Measurements from ENCODE around the gene TST. TPM values are rescaled to one million over a fixed set of nuclear protein-coding genes. Genes with fewer than 3 reads are reported as not detected.

The TST gene
- total RNA-seq, 1 donor from 2014 or later = 7.0 TPM

DNA sequence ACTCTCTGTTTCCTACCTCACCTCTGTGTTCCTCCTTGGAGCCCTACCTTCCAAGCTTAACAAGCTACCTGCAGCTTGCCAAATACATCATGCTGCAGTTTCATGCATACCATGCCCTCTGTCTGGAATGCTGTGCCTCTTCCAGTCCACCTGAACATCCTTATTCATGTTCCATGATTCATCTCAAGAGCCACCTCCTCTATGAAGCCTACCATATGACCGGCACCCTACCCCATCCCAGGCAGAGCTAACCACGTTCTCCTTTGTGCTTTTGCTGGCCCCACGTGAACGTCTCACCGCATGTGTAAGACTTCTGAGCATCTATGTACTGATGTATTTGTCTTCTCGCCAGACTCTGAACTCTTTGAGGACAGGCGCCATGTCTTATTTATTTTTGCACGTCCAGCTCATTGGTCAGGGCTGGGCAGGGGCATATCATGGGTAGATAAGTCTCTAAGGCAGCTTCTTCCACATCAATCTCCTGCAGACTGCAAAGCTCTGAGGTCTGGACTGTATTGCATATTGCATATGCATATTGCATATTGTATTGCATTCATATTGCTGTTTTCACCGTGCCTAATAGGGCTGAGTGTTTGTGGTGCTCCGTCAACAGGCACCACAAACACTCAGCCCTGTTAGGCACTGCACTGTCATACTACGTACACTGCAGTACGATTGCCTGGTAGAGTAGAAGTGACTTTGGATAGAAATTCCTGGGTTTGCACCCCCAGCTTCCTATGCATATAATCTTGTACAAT is 31.0 kb downstream of the TST start:
- intact Hi-C loops (cut with micrococcal nuclease) = no loop called here

DNA sequence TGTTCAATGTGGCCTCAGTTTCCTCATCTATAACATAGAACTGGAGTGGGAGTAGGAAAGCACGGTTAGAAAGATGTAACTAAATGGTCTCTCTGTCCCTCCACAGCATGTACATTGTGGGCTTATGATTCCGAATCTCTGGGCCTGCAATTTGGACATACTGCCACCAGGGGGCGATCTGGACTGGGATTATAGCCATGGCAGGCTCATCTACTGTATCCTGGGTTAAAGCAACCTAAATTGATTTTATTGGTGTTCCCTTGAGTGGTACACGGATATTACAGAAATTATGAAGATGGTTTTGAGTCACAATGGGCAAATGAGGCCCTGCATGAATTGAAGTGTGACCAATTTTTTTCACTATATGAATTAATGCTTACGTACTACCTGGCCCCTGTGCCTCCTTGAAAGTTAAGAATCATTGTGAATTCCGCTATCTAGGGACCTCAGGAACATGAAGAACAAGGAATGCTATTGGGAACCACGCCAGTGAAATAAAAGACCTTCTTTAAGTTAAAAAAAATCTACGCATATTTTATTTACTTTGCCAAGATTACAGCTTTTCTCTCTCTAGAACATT is 32.9 kb downstream of the TST start:
- intact Hi-C loops (cut with micrococcal nuclease) = loop anchor here (1.0 kb wide), 1 partner anchor 212 kb away; no protein-coding TSS in a partner anchor

DNA sequence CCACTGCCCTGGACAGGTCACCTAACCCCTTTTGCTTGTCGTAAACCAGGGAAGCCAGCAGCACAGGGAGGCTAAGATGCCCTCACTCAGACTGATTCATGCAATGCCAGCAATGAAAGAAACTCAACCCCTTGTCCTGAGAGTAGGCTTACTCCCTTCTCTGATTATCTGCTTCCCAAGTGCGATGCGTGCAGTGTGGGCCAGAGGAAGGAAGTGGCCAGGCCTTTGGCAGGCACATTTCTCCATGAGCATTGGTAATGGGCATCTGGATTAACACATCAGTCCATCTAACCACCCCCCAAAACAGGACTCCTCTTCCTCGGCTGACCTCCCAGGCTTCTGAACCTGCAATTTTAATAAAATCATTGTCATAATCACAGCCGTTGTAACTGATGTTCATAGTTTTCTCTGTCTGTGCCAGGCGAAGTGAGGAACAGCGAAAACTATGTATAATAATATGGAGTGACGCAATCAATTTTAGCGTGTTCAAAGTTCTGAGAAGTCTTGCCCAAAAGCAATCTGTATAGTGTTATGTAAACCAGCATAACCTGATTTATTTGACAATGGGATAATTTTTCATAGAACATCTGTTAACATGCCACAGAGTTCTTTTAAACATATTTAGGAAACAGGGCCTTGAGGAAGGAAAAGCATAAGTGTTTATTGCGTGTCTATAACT is 33.9 kb downstream of the TST start:
- intact Hi-C loops (cut with micrococcal nuclease) = no loop called here

- intact Hi-C loops (cut with micrococcal nuclease) = no loop called here
Measured at GRCh38 chr22:36982136-36982535, 37.1 kb downstream of the TST start.

DNA sequence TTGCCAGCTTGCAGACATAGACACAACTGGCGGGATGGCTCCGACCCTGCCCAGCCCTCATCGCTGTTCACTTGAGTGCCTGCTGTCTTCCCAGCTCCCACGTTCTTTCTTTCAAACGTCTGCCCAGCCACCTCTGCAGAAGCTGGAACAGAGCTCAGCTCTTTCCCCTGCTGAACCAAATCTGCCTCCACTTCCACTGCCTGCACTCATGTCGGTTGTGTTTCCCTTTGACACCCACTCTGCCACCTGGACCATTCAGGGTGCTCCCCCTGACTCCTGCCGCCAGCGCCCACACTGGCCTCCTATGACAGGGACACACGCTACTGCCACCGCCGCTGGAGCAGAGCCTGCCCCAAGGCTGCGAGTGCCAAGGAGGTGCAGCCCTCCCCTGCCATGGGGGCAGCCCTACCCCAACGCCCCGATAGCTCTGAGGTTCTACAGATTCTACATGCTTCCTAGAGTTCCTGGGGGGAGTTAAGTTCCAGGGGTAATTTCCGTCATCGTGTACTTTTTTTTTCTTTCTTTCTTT is 37.9 kb downstream of the TST start:
- intact Hi-C loops (cut with micrococcal nuclease) = no loop called here

DNA sequence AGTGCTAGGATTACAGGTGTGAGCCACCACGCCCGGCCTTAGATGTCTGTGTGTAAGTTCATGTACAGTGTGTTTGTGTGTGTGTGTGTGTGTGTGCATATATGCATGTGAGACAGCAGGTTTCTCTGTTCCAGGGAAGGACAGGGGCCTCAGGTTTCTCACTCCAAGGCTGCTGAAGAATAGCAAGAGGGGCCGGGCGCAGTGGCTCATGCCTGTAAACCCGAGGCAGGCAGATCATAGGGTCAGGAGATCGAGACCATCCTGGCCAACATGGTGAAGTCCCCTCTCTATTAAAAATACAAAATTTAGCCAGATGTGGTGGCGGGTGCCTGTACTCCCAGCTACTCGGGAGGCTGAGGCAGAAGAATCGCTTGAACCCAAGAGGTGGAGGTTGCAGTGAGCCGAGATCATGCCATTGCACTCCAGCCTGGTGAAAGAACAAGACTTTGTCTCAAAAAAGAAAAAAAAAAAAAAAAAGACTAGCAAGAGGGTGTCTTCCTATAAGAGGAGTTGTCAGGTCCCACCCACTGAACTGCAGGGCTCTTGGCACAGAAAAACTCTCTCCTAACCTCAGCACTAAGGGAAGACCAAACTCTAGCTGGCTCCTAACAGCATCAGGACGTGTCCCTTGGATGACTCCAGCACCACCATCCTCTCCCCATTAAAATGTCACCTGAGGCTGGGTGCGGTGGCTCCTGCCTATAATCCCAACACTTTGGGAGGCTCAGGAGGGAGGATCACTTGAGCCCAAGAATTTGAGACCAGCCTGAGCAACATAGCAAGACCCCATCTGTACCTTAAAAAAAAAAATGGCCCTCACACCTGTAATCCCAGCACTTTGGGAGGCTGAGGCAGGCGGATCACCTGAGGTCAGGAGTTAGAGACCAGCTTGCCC is 40.0 kb downstream of the TST start:
- intact Hi-C loops (cut with micrococcal nuclease) = loop anchor here (2.0 to 5.0 kb wide), 3 partner anchors 73 to 432 kb away; partner anchors contain the start of gene KCTD17

DNA sequence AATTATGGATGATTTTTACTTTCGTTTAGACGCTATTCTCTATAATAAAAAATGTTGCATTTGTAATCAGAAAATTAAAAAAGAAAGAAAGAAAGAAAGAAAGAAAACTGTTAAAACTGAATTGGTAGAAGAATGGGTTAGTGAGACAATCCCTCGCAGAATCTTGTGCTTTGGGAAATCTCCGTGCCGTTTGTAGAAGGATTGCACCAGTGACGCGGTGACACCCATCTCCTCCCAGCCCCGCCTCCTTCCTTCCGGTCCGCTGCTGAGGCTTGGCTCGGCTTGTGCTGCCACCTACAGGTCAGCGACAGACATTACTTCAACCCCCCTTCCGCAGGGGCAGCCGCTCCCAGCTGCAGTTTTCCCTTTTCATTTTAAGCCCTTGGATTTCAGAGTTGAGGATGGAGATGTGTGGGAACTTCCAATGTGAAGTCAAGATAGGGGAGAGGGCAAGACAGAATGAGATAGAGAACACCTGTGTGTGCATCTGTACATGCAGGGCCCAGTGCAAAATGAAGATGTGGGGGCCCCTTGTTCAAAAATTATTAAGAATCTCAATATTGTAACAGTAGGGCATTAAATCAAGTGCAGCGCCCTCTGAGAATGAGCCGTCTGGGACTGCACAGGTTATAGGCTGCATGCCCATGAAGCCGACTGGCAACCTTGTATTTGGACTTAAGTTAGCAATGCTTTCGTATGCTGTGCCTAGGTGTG is 41.1 kb downstream of the TST start:
- intact Hi-C loops (cut with micrococcal nuclease) = loop anchor here (1.0 to 5.0 kb wide), 8 partner anchors 74 to 431 kb away; partner anchors contain the start of genes IFT27 and KCTD17

GRCh38 chr22:36977401-36977861 is 41.8 kb downstream of the TST start:
- intact Hi-C loops (cut with micrococcal nuclease) = loop anchor here (5.0 kb wide), 1 partner anchor 75 kb away; the partner anchor contains the start of gene KCTD17

- intact Hi-C loops (cut with micrococcal nuclease) = loop anchor here (5.0 kb wide), 1 partner anchor 76 kb away; the partner anchor contains the start of gene KCTD17
Measured at GRCh38 chr22:36976606-36977005, 42.6 kb downstream of the TST start.

GRCh38 chr22:36971341-36972125 is 47.7 kb downstream of the TST start:
- intact Hi-C loops (cut with micrococcal nuclease) = no loop called here

GRCh38 chr22:36968249-36968964 is 50.8 kb downstream of the TST start:
- intact Hi-C loops (cut with micrococcal nuclease) = no loop called here

DNA sequence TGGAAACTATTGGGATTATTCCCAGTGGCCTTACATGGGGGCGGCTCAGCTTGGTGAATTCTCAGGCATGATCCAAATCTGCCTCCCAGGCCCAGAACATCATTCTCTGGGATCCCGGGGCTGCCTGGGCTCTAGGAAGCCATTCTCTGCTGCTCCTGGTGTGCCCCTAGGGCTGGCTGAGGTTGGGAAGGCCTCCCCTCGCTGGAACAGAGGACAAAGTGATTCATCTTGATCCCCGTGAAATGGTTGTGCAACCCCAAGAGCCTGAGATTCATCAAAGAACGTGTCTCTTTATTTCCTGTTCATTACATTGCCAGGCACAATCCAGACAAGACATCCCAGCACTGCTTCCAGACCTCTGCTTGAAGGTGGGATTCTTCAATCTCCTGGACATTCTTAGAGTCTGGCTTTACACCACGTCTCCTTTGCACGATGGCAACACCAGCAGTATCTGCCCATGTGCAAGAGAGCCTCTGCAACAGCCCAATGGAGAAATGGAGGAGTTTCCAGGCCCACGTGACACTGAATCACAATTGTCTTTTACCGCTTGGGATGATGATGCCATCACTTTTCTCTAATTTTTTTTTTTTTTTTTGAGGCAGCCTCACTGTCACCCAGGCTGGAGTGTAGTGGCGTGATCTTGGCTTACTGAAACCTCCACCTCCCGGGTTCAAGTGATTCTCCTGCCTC is 52.3 kb downstream of the TST start:
- intact Hi-C loops (cut with micrococcal nuclease) = no loop called here

DNA sequence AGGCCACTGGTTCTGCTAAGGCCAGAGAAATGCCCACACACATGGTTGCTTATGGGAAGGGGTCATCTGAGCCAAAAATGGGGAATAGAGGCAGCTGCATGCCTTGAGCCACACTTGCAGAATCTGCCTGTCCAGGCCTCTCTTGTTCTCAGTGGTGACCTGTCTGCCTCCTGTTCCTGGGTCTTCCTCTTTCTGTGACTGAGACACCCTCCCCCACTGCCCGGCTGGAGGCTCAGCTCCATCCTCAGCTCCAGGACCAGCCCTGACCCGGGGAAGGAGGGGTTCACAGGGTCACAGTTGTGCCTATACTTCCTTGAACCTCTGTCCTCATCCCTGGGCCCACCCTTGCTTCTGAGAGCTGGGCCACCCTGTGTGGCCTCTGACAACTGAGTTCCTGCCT is 53.6 kb downstream of the TST start:
- intact Hi-C loops (cut with micrococcal nuclease) = no loop called here

DNA sequence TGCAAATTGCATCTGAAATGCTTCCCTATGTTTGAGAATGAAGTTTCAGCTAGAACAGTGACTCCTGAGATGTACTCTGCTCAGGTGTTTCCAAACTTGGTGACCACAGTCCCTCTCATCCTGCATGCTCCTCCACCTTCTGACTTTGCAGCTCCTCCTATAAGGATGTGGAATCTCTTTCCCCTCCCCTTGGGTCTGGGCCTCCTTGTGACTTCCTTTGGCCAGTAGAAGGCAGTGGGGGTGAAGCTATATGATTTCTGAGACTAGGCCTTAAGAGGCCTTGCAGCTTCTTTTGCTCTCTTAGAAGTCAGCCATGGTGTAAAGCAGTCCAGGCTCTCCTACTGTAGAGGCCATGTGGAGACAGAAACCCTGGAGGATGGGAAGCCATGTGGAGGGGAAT is 55.1 kb downstream of the TST start:
- intact Hi-C loops (cut with micrococcal nuclease) = no loop called here

GRCh38 chr22:36963302-36963701 is 55.9 kb downstream of the TST start:
- intact Hi-C loops (cut with micrococcal nuclease) = no loop called here

GRCh38 chr22:36961626-36962025 is 57.6 kb downstream of the TST start:
- intact Hi-C loops (cut with micrococcal nuclease) = no loop called here

Data from T-helper 1 cell treated with Interleukin-12 subunit alpha and Interleukin-12 subunit beta and Interleukin-4 antibody, amounts not matched to agents 30 ng/mL and 1 ng/mL, for 36 hours (primary cell).